Measurements from ENCODE around the gene EID3.

- no peak for TF ChIP-seq POLR2A (IDR thresholded peaks at IDR 0.05)
- no peak for TF ChIP-seq CTCF (IDR thresholded peaks at IDR 0.05)
- TF ChIP-seq POLR2AphosphoS5 (IDR thresholded peaks at IDR 0.05; ENCODE audit: insufficient read depth in 1 of 2, low read depth in 1 of 2): no peak
These were observed 12.7 kb upstream of the EID3 start for GRCh38 chr12:104290855-104291254.
